C4-2B (cell line): ENCODE measurements around the gene SUMF2.
"Not testable (repeated sequence)": the region's sequence is repeated elsewhere in the genome, so short reads cannot be mapped to it uniquely, and the experiment has no call there.

Experiments
- ZFX ChIP-seq: fragments of 450-650 bp; IDR thresholded peaks from 2 replicates; pipeline ENCODE4 v1.6.1; 2017
- TF ChIP-seq, protein P1 (sequence below): fragments of 450-650 bp; conservative IDR thresholded peaks from 2 replicates; pipeline ENCODE4 v1.5.1; 2017; ENCODE audit warnings: mild to moderate bottlenecking

DNA sequence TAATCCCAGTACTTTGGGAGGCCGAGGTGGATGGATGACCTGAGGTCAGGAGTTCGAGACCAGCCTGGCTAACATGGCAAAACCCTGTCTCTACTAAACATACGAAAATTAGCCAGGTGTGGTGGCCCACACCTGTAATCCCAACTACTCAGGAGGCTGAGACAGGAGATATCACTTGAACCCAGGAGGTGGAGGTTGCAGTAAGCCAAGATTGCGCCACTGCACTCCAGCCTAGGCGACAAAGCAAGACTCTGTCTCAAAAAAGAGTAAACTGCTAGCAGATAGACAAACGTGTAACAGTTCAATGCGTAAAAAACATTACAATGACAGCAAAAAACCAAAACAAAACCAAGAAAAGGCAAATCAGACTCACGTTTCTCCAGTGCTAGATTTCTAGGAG is 32.5 kb upstream of the SUMF2 start:
- TF ChIP-seq, protein P1, sequence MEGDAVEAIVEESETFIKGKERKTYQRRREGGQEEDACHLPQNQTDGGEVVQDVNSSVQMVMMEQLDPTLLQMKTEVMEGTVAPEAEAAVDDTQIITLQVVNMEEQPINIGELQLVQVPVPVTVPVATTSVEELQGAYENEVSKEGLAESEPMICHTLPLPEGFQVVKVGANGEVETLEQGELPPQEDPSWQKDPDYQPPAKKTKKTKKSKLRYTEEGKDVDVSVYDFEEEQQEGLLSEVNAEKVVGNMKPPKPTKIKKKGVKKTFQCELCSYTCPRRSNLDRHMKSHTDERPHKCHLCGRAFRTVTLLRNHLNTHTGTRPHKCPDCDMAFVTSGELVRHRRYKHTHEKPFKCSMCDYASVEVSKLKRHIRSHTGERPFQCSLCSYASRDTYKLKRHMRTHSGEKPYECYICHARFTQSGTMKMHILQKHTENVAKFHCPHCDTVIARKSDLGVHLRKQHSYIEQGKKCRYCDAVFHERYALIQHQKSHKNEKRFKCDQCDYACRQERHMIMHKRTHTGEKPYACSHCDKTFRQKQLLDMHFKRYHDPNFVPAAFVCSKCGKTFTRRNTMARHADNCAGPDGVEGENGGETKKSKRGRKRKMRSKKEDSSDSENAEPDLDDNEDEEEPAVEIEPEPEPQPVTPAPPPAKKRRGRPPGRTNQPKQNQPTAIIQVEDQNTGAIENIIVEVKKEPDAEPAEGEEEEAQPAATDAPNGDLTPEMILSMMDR = not testable (repeated sequence)
- TF ChIP-seq ZFX = not testable (repeated sequence)
